ENCODE measurements around the gene DISP3.

DNA sequence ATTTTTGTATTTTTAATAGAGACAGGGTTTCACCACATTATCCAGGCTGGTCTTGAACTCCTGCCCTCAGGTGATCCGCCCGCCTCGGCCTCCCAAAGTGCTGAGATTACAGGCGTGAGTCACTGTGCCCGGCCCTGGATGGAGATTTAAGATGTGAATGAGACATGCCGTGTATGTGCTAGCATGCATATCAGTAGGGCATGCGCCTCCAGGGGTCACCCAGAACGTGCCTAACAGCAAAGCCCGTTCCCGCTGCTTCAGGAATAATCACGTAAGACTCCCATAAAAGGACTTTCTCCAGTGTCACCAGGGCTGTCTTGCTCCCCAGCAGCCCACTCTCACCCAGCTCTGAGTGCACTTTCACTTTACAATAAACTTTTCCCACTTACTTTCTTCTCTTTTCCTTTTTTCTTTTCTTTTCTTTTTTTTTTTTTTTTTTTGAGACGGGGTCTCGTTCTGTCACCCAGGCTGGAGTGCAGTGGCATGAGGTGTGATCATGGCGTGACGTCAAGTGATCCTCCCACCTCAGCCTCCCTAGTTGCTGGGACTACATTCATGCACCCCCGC is 46.9 kb upstream of the DISP3 start:
- TF ChIP-seq CTCF (IDR thresholded peaks at IDR 0.05; ENCODE audit: poor library complexity) (no peak), EZH2phosphoT487 (IDR thresholded peaks at IDR 0.05; ENCODE audit: low read depth, severe bottlenecking, unreplicated experiment) (no peak)

All from hepatocyte (in vitro differentiated cells).